Measurements from ENCODE around the gene RFPL3. TPM values are rescaled to one million over a fixed set of nuclear protein-coding genes. Genes with fewer than 3 reads are reported as not detected.
"Not testable (repeated sequence)": the region's sequence is repeated elsewhere in the genome, so short reads cannot be mapped to it uniquely, and the experiment has no call there.

Gene RFPL3
- total and polyA plus RNA-seq, 2 experiments from 2014 or later = not detected

DNA sequence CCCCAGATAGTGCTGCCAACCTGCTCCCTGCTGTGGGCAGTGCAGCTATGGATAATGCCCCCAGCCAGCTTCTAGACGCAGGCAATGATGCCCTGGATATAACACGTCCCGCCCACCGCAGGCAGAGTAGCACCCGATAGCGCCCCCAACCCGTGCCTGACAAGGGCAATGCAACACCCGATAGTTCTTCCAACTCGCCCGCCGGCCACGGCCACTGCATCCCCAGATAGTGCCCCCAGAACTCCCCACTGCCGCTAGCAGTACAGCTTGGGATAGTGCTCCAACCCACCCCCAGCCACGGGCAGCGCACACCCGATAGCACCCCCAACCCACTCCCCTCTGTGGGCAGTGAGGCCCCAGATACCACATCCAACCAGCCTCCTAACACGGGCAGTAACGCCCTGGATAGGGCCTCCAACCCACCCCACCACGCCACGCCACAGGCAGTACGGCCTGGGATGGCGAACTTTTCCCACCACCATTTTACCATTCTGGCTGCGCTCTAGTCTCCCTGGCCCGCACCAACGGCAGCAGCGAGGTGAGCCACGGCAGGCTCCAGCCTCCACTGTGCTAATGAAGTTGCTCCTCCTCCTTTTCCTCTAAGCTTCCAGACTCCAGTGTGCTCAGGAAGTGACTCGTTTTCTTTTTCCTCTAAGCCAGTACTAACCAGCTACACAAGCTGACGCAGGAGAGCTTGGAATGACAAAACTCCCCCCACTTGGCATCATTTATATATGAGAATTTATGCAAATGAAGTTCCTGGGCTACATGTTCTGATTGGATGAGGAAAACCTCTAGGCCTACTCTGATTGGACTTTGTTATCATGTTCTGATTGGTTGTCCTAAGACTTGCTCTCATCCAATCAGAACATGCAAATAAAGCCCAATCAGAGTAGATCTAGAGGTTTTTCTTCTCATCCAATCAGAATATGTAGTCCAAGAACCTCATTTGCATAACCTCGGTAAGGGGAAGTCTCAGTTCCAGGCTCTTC lies 3.0 kb upstream of the RFPL3 start:
- no peak for ATAC-seq
- Histone ChIP-seq H3K4me3 (no peak overlapping the region), H4K20me1 (replicated peaks; ENCODE audit: insufficient read depth) (no peaks in the 10 kb centered on the region), H3K36me3 (ENCODE audit: insufficient read depth) (no peaks in the 10 kb centered on the region), H3K27ac (ENCODE audit: low read depth) (no peak overlapping the region), H3K9me2 (ENCODE audit: insufficient read depth) (no peaks in the 10 kb centered on the region), H3K4me2 (no peak overlapping the region), H3F3A (replicated peaks; ENCODE audit: low read depth) (no peaks in the 10 kb centered on the region), H3K79me2 (replicated peaks; ENCODE audit: insufficient read depth) (no peaks in the 10 kb centered on the region), H3K27me3 (ENCODE audit: insufficient read depth) (no peaks in the 10 kb centered on the region), H3K4me1 (ENCODE audit: insufficient read depth) (no peaks in the 10 kb centered on the region), H2AFZ (no peak overlapping the region)
- Mint-ChIP-seq H3K36me3 (ENCODE audit: low read depth) (peaks cover 4% of the 10 kb centered on the region), H3K27me3 (ENCODE audit: insufficient read depth, low read depth, poor library complexity) (peaks cover 12% of the 10 kb centered on the region), H3K4me1 (peaks cover 18% of the 10 kb centered on the region), H3K9me3 (peaks cover 3% of the 10 kb centered on the region; the same call in 2 of the 3 replicates), H3K4me3 (peak overlapping the region; percentile 18; the same call in 1 of the 3 replicates), H3K27ac (no peak overlapping the region)
- TF ChIP-seq, protein P1, sequence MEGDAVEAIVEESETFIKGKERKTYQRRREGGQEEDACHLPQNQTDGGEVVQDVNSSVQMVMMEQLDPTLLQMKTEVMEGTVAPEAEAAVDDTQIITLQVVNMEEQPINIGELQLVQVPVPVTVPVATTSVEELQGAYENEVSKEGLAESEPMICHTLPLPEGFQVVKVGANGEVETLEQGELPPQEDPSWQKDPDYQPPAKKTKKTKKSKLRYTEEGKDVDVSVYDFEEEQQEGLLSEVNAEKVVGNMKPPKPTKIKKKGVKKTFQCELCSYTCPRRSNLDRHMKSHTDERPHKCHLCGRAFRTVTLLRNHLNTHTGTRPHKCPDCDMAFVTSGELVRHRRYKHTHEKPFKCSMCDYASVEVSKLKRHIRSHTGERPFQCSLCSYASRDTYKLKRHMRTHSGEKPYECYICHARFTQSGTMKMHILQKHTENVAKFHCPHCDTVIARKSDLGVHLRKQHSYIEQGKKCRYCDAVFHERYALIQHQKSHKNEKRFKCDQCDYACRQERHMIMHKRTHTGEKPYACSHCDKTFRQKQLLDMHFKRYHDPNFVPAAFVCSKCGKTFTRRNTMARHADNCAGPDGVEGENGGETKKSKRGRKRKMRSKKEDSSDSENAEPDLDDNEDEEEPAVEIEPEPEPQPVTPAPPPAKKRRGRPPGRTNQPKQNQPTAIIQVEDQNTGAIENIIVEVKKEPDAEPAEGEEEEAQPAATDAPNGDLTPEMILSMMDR (conservative IDR thresholded peaks at IDR 0.05; ENCODE audit: low read depth in 2 of 2) = peak in 1 of 2 experiments; percentile 37; a peak in 2 of 4 replicates
- TF ChIP-seq JUNB (IDR thresholded peaks at IDR 0.05; ENCODE audit: unreplicated experiment) = no peak
- DNase-seq (ENCODE audit: low spot score) = peak; percentile 53

DNA sequence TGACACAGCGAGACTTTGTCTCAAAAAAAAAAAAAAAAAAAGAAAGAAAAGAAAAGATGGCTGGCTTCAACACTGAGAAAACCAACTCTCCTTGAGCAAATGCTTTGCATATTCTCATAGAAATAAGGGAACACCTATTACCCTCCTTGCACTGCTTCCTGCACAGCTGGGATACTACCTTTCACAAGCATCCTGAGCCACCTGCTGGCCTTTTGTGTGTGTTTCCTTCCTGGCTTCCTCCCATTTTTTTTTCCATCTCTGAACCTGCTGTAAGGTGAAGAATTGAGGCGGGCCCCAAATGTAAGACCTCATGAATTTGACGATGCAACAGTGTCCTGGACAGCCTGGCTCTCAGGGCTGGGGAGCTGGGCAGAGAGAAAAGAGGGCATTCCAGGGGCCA lies 1.9 kb upstream of the RFPL3 start:
- Mint-ChIP-seq H3K4me3 (no peak overlapping the region), H3K36me3 (ENCODE audit: low read depth) (peaks cover 4% of the 10 kb centered on the region)
- DNase-seq (ENCODE audit: low spot score) = peak; percentile 72

DNA sequence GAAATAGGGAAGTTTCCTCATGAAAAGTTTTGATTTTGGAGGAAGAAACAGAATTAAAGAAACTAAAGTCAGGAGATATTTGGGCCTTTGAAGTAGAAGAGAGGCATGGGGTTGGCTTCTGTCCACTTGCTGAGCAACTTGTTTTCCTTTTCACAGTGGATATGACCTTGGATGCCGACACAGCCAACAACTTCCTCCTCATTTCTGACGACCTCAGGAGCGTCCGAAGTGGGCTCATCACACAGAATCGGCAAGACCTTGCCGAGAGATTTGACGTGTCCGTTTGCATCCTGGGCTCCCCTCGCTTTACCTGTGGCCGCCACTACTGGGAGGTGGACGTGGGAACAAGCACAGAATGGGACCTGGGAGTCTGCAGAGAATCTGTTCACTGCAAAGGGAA lies 2.4 kb downstream of the RFPL3 start:
- H3K27ac Mint-ChIP-seq; H3K4me1 ChIP-seq (ENCODE audit: insufficient read depth); H3K9me3 Mint-ChIP-seq; H3K36me3 ChIP-seq (ENCODE audit: insufficient read depth); ATAC-seq; H3K4me3 ChIP-seq; H3K27ac ChIP-seq (ENCODE audit: low read depth); H2AFZ ChIP-seq; H3K27me3 Mint-ChIP-seq (ENCODE audit: insufficient read depth, low read depth, poor library complexity); H3K4me2 ChIP-seq; H3F3A ChIP-seq (replicated peaks; ENCODE audit: low read depth); H4K20me1 ChIP-seq (replicated peaks; ENCODE audit: insufficient read depth); H3K79me2 ChIP-seq (replicated peaks; ENCODE audit: insufficient read depth); H3K27me3 ChIP-seq (ENCODE audit: insufficient read depth); H3K9me2 ChIP-seq (ENCODE audit: insufficient read depth); H3K36me3 Mint-ChIP-seq (ENCODE audit: low read depth); H3K4me3 Mint-ChIP-seq; DNase-seq (ENCODE audit: low spot score): not testable (repeated sequence)
- H3K4me1 Mint-ChIP-seq = peaks cover 11% of the 10 kb centered on the region

More for the DNA sequence above, 1.9 kb upstream of the RFPL3 start:
- Histone ChIP-seq H2AFZ (no peak overlapping the region), H3F3A (replicated peaks; ENCODE audit: low read depth) (no peaks in the 10 kb centered on the region), H3K4me3 (no peak overlapping the region), H4K20me1 (replicated peaks; ENCODE audit: insufficient read depth) (no peaks in the 10 kb centered on the region), H3K27me3 (ENCODE audit: insufficient read depth) (no peaks in the 10 kb centered on the region), H3K79me2 (replicated peaks; ENCODE audit: insufficient read depth) (no peaks in the 10 kb centered on the region), H3K4me1 (ENCODE audit: insufficient read depth) (no peaks in the 10 kb centered on the region), H3K36me3 (ENCODE audit: insufficient read depth) (no peaks in the 10 kb centered on the region), H3K9me2 (ENCODE audit: insufficient read depth) (no peaks in the 10 kb centered on the region), H3K4me2 (no peak overlapping the region), H3K27ac (ENCODE audit: low read depth) (no peak overlapping the region)
- H3K9me3 Mint-ChIP-seq = peaks cover 3% of the 10 kb centered on the region; the same call in 2 of the 3 replicates
- H3K27me3 Mint-ChIP-seq (ENCODE audit: insufficient read depth, low read depth, poor library complexity) = peaks cover 12% of the 10 kb centered on the region
- TF ChIP-seq ZNF114 (CRISPR knock-in tag; IDR thresholded peaks at IDR 0.05) = no peak
- TF ChIP-seq, protein P1 (conservative IDR thresholded peaks at IDR 0.05; ENCODE audit: low read depth in 2 of 2) = peak; percentile 47 to 70
- peak overlapping the region; percentile 42 for H3K27ac Mint-ChIP-seq
- H3K4me1 Mint-ChIP-seq = peaks cover 18% of the 10 kb centered on the region
- peak; percentile 68 for ATAC-seq

Data from GM23338 (cell line).